ENCODE data around the gene TNNT3.

- TF ChIP-seq CTCF (IDR thresholded peaks at IDR 0.05) (no peak), POLR2A (IDR thresholded peaks at IDR 0.05) (no peak)
These were observed 13.2 kb downstream of the TNNT3 start for GRCh38 chr11:1932681-1933080.

Data from thyroid gland (tissue), 4 donors.